GM19035 (cell line): ENCODE data around the gene HMGA1.
"Not testable (repeated sequence)": the region's sequence is repeated elsewhere in the genome, so short reads cannot be mapped to it uniquely, and the experiment has no call there.

Source experiments
- ATAC-seq: cut with Tn5 transposase; IDR thresholded peaks from one replicate; pipeline ENCODE4 v1.9.1; 2021; ENCODE audit not compliant: unreplicated experiment

The HMGA1 gene

DNA sequence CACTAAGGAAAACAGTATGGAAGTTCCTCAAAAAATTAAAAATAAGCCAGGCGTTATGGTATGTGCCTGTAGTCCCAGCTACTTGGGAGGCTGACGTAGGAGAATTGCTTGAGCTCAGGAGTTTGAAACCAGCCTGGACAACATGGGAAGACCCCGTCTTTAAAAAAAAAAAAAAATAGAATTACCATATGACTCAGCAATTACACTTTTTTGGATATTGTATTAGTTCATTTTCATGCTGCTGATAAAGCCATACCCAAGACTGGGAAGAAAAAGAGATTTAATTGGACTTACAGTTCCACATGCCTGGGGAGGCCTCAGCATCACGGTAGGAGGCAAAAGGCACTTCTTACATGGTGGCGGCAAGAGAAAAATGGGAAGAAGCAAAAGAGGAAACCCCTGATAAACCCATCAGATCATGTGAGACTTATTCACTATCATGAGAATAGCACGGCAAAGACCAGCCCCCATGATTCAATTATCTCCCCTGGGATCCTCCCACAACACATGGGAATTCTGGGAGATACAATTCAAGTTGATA lies 22.9 kb downstream of the HMGA1 start:
- no peak for ATAC-seq

DNA sequence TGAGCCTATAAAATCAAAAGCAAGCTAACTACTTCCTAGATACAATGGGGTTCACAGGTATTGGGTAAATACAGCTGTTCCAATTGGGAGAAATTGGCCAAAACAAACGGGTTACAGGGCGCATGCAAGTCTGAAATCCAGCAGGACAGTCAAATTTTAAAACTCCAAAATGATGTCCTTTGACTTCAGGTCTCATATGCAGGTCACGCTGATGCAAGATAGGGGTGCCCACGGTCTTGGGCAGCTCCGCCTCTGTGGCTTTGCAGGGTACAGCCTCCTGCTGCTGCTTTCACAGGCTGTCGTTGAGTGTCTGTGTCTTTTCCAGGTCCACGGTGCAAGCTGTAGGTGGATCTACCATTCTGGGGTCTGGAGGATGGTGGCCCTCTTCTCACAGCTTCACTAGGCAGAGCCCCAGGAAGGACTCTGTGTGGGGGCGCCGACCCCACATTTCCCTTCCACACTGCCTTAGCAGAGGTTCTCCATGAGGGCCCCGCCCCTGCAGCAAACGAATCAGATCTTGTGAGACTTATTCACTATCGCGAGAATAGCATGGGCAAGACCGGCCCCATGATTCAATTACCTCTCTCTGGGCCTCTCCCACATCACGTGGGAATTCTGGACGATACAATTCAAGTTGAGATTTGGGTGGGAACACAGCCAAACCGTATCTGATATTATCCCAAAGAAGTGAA lies 24.0 kb downstream of the HMGA1 start:
- ATAC-seq: no peak

DNA sequence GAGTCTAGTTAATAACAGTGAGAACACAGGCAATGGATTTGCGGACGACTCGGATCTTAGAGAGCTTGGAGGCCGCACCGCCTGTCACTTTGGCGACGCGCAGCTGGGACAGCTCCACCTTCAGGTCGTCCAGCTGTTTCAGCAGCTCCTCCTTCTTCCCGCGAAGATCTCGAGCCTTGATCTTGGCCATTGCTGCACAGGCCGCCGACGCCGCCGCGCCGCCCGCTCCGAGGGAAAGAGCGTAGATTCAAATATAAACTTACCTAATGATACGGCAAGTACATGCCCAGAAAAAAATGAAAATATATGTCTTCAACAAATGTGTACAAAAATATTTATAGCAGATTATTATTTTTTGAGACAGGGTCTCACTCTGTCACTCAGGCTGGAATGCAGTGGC lies 26.8 kb downstream of the HMGA1 start:
- ATAC-seq: not testable (repeated sequence)

DNA sequence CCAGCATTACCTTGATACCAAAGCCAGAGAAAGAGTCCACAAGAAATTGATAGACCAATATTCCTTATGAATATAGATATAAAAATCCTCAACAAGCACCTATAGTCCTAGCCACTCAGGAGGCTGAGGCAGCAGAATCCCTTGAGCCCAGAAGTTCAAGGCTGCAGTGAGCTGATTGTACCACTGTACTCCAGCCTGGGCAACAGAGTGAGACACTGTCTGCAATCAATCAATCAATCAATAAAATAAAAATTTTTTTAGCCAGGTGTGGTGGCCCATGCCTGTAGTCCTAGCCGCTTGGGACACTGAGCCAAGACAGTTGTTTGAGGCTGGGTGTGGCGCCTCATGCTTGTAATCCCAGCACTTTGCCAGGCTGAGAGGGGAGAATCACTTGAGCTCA lies 31.1 kb downstream of the HMGA1 start:
- ATAC-seq: no peak

DNA sequence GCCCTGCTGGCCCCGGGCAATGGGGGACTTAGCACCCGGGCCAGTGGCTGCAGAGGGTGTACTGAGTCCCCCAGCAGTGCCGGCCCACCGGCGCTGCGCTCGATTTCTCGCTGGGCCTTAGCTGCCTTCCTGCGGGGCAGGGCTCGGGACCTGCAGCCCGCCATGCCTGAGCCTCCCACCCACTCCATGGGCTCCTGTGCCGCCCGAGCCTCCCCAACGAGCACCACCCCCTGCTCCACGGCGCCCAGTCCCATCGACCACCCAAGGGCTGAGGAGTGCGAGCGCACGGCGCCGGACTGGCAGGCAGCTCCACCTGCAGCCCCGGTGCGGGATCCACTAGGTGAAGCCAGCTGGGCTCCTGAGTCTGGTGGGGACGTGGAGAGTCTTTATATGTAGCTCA lies 32.5 kb downstream of the HMGA1 start:
- not testable (repeated sequence) for ATAC-seq

DNA sequence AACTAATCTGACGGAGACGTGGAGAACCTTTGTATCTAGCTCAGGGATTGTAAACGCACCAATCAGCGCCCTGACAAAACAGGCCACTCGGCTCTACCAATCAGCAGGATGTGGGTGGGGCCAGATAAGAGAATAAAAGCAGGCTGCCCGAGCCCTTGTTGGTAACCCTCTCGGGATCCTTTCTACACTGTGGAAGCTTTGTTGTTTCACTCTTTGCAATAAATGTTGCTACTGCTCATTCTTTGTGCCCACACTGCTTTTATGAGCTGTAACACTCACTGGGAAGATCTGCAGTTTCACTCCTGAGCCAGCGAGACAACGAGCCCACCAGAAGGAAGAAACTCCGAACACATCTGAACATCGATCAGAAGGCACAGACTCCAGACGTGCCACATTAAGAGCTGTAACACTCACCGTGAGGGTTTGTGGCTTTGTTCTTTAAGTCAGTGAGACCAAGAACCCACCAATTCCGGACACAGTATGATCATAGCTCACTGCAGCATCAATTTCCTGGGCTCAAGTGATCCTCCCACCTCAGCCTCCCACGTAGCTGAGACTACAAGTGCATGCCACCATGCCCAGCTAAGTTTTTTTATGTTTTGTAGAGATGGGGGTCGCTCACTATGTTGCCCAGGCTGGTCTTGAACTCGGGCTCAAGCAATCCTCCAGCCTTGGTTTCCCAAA lies 33.1 kb downstream of the HMGA1 start:
- not testable (repeated sequence) for ATAC-seq

DNA sequence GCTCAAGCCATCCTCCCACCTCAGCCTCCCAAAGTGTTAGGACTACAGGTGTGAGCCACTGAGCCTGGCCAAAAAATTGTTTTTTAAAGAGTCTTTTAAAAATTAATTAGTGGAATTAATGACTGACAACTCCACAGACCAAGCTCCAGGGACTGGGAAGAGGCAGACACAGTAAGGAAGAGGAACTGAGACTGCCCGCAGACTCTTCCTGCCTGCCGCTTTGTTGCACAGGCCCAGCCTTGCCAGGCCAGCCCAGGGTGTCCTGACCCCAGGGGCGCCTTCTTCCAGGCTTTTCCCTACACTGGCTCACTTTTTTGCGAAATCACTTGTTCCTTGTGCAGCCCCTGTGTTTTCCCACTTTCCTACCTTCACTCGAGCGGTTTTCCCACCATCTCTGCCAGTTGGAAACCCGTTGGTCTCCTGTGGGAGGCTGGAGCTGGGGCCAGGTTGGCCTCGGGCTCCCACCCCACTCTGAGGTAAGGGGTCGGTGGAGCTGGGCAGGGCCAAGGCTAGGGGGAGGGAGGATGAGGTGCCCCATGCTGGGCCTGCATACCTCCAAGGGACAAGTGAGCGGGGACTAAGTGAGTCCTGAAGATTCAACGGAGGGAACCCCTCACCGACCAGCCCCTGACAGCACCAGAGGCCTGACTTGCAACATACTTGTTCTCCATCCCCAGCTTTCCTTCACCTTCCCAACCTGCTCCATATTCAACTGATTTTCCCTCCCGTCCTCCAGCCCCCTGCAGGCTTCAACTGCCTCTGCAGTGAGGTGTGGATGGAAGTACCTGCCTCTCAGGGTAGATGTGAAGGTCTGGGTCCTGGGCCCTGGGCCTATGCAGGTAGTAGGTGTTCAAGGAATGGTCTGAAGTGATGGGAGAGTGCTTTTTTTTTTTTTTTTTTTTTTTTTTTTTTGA lies 35.6 kb downstream of the HMGA1 start:
- no peak for ATAC-seq

DNA sequence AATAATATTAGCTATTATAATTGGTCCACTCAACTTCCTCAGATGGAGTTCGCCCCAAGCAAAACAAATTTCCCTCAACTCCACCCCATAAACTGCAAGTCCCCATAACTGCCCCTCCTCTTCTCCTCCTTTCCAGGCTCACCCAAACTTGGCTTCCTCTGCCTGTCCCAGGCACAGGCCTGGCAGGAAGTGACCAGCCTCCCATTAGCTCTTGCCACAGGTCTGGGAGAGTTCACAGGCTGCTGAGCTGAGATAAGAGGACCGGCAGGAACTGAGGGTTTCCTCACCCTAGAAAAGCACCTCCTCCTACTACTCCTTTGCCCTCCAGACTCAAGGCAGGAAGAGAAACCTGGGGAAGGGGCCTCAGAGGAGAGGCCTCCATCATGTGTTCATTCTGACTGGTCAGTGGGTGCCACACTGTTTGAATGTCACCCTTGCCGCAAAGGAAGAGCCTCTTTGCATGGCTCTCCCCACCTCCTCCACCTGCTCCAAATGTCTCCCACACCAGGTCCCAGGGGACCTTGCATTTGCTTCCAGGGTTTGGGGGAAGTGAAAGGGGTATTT lies 36.7 kb downstream of the HMGA1 start:
- no peak for ATAC-seq

DNA sequence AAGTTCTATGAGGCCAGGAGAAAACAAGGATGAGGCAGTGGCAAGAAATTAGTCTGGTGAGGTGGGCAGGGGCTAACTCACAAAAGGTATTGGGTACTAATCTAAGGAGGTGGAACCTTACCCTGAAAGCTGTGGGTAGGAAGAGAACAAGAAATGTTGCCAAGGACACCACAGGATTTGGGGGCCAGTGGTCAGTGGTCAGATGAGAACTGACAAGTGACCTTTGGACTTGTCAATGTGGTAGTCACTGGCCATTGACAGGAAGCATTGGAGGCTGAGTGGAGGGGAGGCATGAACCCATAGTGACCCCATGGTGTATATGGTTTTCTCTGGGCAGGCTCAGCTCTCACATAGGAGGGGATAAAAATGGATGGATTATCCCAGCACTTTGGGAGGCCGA lies 37.5 kb downstream of the HMGA1 start:
- ATAC-seq: no peak

DNA sequence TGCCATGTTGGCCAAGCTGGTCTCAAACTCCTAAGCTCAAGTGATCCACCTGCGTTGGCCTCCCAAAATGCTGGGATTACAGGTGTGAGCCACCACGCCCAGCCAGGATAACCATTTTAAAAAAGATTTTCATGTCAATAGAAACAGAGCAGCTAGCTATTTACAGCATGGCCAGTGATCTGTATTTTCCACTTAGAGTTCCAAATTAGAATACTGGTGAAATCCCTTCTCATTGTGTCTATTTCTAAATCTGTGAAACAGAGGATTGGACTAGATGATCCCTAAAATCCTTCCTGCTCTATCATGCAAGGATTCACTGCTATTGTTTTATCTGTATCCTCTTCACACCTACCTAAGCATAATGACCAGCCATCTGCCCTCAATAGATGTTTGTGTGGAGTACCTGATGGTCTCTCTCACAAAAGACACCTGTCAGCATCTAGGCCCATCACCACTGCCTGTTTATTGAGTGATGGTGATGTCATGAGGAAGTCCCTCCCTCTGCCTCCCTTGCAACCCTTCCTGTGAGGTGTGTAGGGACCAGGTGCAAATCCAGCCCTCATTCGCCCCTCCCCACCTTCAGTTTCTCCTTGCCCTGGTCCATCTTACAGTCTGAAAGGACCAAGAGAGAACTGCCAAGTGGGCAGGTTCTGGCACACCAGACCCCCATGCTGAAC lies 38.6 kb downstream of the HMGA1 start:
- no peak for ATAC-seq

DNA sequence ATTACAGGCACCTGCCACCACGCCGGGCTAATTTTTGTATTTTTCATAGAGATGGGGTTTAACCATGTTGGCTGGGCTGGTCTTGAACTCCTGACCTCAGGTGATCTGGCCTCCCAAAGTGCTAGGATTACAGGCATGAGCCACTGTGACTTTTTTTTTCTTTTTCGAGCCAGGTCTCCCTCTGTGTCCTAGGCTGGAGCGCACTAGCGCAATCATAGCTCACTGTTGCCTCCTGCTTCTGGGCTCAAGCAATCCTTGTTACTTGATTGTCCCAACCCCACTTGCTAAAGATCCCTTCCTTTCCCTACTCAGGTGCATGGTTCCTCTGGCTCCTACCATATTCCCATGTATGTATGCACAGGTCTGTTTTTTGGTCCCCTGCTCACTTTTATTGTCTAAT lies 39.5 kb downstream of the HMGA1 start:
- ATAC-seq: no peak

DNA sequence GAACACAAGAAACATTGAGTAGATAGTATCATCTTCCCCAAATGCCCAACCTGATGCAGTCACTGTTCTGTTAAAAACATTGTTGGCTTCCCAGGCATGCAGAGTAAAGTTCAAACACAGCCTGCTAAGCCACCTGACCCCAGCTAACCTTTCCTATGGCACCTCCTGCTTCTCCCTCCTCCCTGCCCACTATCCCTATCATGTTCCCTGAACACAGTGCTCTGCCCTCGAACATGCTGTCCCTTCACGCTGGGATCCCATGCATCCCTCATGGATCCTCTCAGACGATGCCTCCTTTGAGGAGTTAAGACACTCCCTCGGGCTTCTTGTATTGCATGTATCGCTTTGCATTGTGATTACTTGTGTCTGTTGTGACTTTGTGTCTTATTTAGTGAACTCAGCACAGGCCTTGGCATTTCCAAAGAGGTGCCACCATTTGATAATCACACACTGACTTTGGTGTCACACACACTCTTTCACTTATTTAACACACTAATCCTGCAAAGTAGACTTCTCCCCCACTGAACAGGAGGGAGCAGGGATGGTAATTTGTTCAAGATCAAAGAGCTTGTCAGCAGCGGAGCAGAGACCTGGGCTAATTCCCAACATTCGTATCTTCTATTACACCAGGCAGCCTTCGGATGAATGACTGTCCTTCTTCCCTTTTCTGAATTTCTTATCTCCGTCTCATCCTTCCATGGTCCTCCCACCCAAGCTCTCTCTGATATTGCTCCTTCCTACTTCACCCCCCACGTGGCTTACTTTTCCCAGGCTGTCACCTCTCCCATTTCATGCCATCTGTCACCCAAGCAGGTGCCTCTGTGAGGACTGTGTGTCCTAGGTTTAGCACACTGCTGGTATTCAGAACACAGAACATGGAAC lies 40.4 kb downstream of the HMGA1 start:
- no peak for ATAC-seq

DNA sequence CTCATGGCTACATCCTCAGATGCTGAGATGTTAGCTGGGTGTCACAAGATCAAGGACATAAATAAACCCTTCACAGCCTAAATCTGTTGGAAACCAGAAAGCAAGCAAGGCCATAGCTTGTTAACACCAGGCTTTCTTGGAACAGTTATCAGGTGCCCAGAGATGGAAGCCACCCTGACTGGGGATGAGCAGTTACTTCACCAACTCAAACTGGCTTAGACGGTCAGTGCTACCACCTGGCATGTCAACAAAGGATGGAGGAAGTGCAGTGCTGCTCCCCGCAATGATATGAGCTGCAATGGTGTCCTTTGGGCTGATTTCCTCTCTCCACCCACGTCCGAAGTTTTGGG lies 41.1 kb downstream of the HMGA1 start:
- ATAC-seq: no peak

DNA sequence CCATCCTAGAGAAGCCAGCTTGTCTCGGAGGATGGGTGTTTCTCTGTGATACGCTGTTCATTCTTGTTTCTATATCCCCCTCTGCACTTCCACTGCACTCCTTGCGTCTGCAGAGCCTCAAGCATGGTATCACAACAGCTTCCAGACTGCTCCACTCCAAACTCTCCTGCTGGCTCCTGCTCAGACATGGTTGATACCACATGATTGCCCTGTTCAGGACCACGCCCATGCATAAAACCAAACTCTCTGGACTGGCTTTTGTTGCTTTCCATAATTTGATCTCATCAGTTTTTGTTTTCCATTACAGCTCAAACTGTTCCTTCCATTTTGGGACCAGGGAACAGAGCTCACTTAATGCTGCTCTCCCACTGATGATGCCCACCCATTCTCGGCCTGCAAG lies 42.2 kb downstream of the HMGA1 start:
- ATAC-seq: no peak

DNA sequence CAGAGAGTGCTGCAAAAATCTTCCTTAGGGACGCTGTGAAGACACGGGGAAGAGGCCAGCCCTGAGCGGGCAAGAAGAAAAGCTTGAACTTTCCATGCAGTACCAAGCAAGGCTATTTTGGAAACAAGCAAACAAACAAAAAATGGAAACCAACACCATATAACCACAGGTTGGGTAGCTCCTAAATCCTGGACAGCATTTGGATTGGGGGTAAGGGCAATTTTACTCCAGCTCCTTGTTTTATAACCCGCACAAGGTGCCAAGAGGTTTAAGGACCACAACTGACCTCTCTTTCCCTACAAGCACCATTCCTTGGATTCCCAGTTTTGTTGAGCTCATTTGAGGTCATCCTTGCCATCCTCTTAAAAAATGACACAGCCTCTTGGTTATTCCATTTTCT lies 43.5 kb downstream of the HMGA1 start:
- ATAC-seq: no peak

DNA sequence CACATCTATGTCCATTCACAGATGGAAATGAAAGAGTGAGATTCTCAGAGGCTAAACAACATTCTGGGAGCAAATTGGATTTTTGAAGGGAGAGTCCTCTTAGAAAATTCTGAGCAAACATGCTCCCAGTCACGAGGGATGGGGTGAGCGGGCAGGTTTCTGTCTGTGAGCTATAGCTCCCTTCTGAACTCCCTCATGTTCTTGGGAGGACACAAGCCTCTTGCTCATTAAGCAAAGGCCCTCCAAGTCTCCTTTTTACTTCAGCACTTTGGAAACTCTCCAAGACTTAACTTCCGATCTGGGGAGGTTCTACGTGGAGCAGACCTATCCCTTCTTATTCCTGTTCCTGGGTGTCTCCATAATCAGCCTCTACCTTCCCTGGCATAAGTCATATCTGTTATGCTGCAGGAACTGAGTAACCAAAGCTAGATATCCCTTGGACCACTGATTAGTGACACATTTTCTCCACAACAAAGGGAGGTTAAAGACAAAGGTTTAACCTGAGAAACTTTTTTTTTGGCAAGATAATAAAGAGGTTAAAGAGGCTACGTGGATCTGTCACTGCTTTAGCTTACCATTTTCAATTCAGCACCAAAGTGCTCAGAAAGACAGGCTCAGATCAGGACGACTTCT lies 45.1 kb downstream of the HMGA1 start:
- no peak for ATAC-seq

DNA sequence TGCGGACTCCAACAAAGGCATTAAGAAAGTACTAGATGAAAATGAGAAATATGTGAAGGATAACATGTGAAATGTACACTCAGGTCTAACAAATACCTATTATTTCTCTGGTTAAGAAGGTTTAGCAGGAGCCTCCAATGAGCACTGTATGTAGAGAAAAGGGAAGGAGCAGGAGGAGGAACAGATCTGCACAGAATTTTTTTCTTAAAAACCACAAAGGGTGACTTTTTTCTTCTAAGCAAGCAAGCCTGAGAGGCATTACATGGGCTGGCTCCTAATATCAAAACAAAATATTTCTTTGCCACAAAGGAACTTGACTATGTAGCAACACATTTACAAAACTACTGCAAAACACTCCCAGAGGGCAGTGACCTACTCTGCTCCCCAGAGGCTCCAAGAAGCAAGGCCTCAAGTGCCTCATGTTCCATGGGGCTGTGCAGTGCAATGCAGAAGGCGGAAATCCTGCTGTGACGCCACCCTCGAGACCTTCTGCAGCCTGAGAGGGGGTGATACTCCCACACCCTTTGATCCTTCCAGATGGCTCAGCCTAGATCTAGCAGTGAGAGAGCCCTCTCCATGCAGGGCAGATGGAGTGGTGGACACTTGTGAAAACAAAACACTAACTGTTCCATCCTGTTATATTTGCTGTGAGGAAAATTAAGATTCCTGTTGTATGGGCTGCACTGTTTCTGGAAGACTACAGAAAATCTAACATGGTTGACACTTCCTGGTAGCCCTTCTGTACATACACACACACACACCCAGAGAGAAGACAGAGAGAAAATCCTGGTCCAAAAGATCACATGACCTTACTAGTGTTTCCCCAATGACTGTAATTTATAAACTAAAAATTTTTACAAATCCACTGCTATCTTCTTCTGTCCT lies 48.1 kb downstream of the HMGA1 start:
- no peak for ATAC-seq

DNA sequence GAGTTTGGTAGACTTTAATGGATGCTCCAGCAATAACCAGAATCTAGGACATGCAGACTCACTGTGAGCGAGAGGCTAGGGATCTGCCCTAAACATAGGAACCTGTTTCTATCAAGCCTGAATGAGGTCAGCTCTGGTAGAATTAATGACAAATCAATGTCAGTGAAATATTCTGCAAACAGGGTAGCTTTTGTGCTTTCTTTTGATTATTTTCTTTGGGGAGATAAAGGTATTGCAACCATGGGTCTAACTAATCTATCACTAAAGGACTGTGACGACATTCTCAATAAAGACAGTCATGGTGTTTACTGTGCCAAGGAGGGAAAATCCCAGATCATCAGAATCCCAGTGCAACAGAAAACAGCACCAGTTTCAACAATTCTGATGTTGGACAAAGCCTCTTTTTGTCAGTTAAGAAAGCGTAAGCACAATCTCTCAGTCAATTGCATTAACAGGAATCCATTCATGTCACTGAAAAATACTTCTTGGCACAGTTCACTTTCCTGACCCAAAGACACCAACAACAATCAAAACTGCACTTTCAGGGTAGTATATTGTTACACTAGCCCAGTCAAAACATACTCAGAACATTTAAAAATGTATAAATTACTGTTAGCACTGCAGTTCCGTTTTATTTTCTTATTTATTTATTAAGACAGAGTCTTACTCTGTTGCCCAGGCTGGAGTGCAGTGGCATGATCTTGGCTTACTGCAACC lies 48.9 kb downstream of the HMGA1 start:
- no peak for ATAC-seq
